ENCODE results near the gene GNPDA1.

GNPDA1 gene

DNA sequence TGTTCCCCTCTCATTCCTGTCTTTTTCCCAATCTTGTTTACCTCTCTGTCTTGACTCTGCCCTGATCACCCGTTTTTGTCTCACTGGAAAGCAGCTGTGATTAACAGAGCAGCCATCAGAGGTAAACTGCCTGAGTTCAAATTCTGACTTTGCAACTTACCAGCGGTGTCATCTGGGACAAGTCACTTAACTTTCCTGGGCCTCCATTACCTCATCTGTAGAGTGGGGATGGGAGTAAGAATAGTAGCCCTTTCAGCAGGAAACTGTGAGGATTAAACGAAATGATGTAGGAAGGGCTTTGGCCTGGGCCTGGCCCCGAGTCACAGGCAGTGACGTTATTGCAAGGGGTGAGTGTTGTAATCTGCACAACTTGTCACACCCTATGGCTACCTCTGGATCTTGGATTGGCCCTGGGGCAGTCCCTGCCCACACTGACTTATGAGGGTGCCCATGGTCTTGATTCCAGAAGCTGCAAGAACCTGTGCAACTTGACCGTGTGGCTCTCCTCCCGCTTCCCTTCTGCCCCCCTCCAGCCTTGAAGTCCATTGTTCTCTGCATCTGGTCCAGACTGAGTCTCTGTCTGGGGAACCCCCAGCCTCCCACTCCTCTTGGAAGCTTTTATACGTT lies 54.2 kb downstream of the GNPDA1 start:
- Histone ChIP-seq H3K27me3 (ENCODE audit: low read length) (no peaks in the 10 kb centered on the region), H3K79me2 (ENCODE audit: insufficient read depth, low read length) (no peaks in the 10 kb centered on the region), H3K9me2 (replicated peaks; ENCODE audit: insufficient read depth, low read length) (no peaks in the 10 kb centered on the region), H3F3A (ENCODE audit: insufficient read depth) (no peaks in the 10 kb centered on the region), H3K9ac (ENCODE audit: low read length) (no peak overlapping the region), H3K36me3 (ENCODE audit: low read length) (no peaks in the 10 kb centered on the region), H3K27ac (ENCODE audit: low read depth, low read length) (no peak overlapping the region), H3K4me3 (ENCODE audit: insufficient read depth, low read length, poor library complexity, severe bottlenecking) (no peak overlapping the region), H3K4me2 (ENCODE audit: low read depth, low read length, poor library complexity, severe bottlenecking) (no peak overlapping the region), H3K9me3 (ENCODE audit: insufficient read depth, low read length) (no peaks in the 10 kb centered on the region), H4K20me1 (ENCODE audit: low read depth, low read length) (no peaks in the 10 kb centered on the region), H2AFZ (ENCODE audit: low read depth, low read length, severe bottlenecking) (no peak overlapping the region)
- TF ChIP-seq, protein P1, sequence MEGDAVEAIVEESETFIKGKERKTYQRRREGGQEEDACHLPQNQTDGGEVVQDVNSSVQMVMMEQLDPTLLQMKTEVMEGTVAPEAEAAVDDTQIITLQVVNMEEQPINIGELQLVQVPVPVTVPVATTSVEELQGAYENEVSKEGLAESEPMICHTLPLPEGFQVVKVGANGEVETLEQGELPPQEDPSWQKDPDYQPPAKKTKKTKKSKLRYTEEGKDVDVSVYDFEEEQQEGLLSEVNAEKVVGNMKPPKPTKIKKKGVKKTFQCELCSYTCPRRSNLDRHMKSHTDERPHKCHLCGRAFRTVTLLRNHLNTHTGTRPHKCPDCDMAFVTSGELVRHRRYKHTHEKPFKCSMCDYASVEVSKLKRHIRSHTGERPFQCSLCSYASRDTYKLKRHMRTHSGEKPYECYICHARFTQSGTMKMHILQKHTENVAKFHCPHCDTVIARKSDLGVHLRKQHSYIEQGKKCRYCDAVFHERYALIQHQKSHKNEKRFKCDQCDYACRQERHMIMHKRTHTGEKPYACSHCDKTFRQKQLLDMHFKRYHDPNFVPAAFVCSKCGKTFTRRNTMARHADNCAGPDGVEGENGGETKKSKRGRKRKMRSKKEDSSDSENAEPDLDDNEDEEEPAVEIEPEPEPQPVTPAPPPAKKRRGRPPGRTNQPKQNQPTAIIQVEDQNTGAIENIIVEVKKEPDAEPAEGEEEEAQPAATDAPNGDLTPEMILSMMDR (IDR thresholded peaks at IDR 0.05; ENCODE audit: insufficient read depth, low read length, poor library complexity, severe bottlenecking), result no peak
- no peak for TF ChIP-seq EZH2phosphoT487 (conservative IDR thresholded peaks at IDR 0.05; ENCODE audit: low read length)

DNA sequence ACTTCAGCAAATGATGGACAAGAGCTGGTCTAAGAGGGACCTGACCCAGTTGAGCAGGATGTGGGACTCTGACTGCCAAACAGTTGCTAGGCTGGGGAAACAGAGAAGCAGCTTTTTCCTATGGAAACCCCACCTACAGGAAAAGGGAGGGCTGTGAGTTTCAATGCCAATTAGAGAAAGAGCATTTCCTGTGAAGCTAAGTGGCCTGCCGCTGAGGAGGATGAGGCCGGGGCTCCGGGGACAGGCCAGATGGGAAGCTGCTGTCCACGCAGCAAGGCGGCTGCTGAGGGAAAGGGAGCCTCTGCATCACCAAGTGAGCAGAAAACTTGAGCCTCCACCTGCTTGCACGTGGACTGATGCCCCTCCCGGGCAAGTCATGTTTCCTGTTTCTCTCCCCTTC lies 54.7 kb downstream of the GNPDA1 start, which contains the start of gene PCDH12:
Gene PCDH12, minus strand, starts transcription at position 90 of the 400 bp plus-strand sequence. CDS start 351 bp downstream, outside the sequence.
- no peaks in the 10 kb centered on the region for H3K36me3 ChIP-seq (ENCODE audit: low read length)
- H3K9ac ChIP-seq (ENCODE audit: low read length), result no peak within 1 kb of the TSS
- no peaks in the 10 kb centered on the region for H3K9me3 ChIP-seq (ENCODE audit: insufficient read depth, low read length)
- H3K79me2 ChIP-seq (ENCODE audit: insufficient read depth, low read length), result no peaks in the 10 kb centered on the region
- H2AFZ ChIP-seq (ENCODE audit: low read depth, low read length, severe bottlenecking), result no peak within 1 kb of the TSS
- H3K27me3 ChIP-seq (ENCODE audit: low read length), result no peaks in the 10 kb centered on the region
- no peak within 1 kb of the TSS for H3K4me2 ChIP-seq (ENCODE audit: low read depth, low read length, poor library complexity, severe bottlenecking)
- H3K27ac ChIP-seq (ENCODE audit: low read depth, low read length), result no peak within 1 kb of the TSS
- no peak within 1 kb of the TSS for H3K4me3 ChIP-seq (ENCODE audit: insufficient read depth, low read length, poor library complexity, severe bottlenecking)
- no peaks in the 10 kb centered on the region for H3F3A ChIP-seq (ENCODE audit: insufficient read depth)
- TF ChIP-seq EZH2phosphoT487 (conservative IDR thresholded peaks at IDR 0.05; ENCODE audit: low read length), result no peak
- TF ChIP-seq, protein P1 (IDR thresholded peaks at IDR 0.05; ENCODE audit: insufficient read depth, low read length, poor library complexity, severe bottlenecking), result no peak
- H3K9me2 ChIP-seq (replicated peaks; ENCODE audit: insufficient read depth, low read length), result no peaks in the 10 kb centered on the region
- no peaks in the 10 kb centered on the region for H4K20me1 ChIP-seq (ENCODE audit: low read depth, low read length)

DNA sequence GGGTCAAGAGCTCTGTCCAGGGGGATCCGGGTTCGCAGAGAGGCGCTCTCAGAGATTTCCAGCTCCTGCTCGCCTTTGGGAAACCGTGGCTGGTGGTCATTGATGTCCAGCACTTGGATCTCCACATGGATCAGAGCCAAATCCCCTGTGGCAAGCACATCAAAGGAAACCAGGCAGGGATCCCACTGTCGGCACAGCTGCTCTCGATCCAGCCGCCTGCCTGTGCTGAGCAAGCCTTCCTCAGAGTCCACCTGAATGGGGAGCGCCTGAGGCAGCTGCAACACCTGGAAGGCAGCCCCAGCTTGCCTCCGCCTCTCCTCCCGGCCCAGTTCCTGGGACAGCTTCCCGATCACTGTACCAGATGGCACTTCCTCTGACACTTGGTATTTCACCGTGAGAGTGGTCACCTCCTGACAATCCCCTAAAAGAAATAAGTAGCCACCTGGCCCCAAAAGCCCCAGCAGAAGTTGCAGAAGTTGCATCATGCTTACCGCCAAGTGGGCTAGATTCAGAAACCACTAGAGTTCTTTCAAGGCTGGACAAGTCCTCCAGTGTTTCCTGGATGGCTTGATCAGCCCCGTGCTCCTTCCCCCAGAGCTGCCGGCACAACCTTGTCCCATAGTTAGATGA lies 55.3 kb downstream of the GNPDA1 start:
- H3K79me2 ChIP-seq (ENCODE audit: insufficient read depth, low read length), result no peaks in the 10 kb centered on the region

More for the DNA sequence above, 55.3 kb downstream of the GNPDA1 start:
- Histone ChIP-seq H4K20me1 (ENCODE audit: low read depth, low read length) (no peaks in the 10 kb centered on the region), H3K9me2 (replicated peaks; ENCODE audit: insufficient read depth, low read length) (no peaks in the 10 kb centered on the region), H3F3A (ENCODE audit: insufficient read depth) (no peaks in the 10 kb centered on the region), H3K4me3 (ENCODE audit: insufficient read depth, low read length, poor library complexity, severe bottlenecking) (no peak overlapping the region), H3K27me3 (ENCODE audit: low read length) (no peaks in the 10 kb centered on the region), H3K4me2 (ENCODE audit: low read depth, low read length, poor library complexity, severe bottlenecking) (no peak overlapping the region), H2AFZ (ENCODE audit: low read depth, low read length, severe bottlenecking) (no peak overlapping the region), H3K36me3 (ENCODE audit: low read length) (no peaks in the 10 kb centered on the region), H3K9me3 (ENCODE audit: insufficient read depth, low read length) (no peaks in the 10 kb centered on the region), H3K27ac (ENCODE audit: low read depth, low read length) (no peak overlapping the region), H3K9ac (ENCODE audit: low read length) (no peak overlapping the region)
- TF ChIP-seq, protein P1 (IDR thresholded peaks at IDR 0.05; ENCODE audit: insufficient read depth, low read length, poor library complexity, severe bottlenecking), result no peak
- no peak for TF ChIP-seq EZH2phosphoT487 (conservative IDR thresholded peaks at IDR 0.05; ENCODE audit: low read length)
